ENCODE measurements around the gene DPP10.

DPP10 gene

GRCh38 chr2:114580691-114581090 lies 138.2 kb downstream of the DPP10 start:
- no CpG with 5 or more reads among the region's 6 CpGs for WGBS (ENCODE audit: insufficient coverage, insufficient read length)
- Histone ChIP-seq H3K27ac (ENCODE audit: low read length) (no peak overlapping the region), H3K36me3 (ENCODE audit: control insufficient read depth, insufficient read depth, low read length) (no peaks in the 10 kb centered on the region)

GRCh38 chr2:114598329-114598728 lies 155.9 kb downstream of the DPP10 start:
- no peaks in the 10 kb centered on the region for H3K27me3 ChIP-seq (ENCODE audit: control insufficient read depth, insufficient read depth, low read length)
- H3K4me1 ChIP-seq (ENCODE audit: control insufficient read depth, insufficient read depth, low read length) = no peaks in the 10 kb centered on the region; the same call in 1 of the 2 replicates
- no peaks in the 10 kb centered on the region for H3K9me3 ChIP-seq (ENCODE audit: control insufficient read depth, insufficient read depth, low read length)
- no CpG with 5 or more reads among the region's 1 CpG for WGBS (ENCODE audit: insufficient coverage, insufficient read length)
- DNase-seq (ENCODE audit: low read depth, low spot score) = no peak
- H3K27ac ChIP-seq (ENCODE audit: low read length) = no peak overlapping the region
- no peak overlapping the region for H3K4me3 ChIP-seq (ENCODE audit: low read length)
- H3K36me3 ChIP-seq (ENCODE audit: control insufficient read depth, insufficient read depth, low read length) = no peaks in the 10 kb centered on the region

More at GRCh38 chr2:114580691-114581090, 138.2 kb downstream of the DPP10 start:
- H3K4me3 ChIP-seq (ENCODE audit: low read length) = no peak overlapping the region
- H3K9me3 ChIP-seq (ENCODE audit: control insufficient read depth, insufficient read depth, low read length) = no peaks in the 10 kb centered on the region
- no peaks in the 10 kb centered on the region for H3K4me1 ChIP-seq (ENCODE audit: control insufficient read depth, insufficient read depth, low read length)
- DNase-seq (ENCODE audit: low read depth, low spot score) = no peak
- H3K27me3 ChIP-seq (ENCODE audit: control insufficient read depth, insufficient read depth, low read length) = no peaks in the 10 kb centered on the region

GRCh38 chr2:114609203-114609602 lies 166.8 kb downstream of the DPP10 start:
- no CpG with 5 or more reads among the region's 4 CpGs for WGBS (ENCODE audit: insufficient coverage, insufficient read length)

GRCh38 chr2:114609801-114610200 lies 167.4 kb downstream of the DPP10 start:
- Histone ChIP-seq H3K4me3 (ENCODE audit: low read length) (no peak overlapping the region), H3K27ac (ENCODE audit: low read length) (no peak overlapping the region), H3K36me3 (ENCODE audit: control insufficient read depth, insufficient read depth, low read length) (no peaks in the 10 kb centered on the region), H3K9me3 (ENCODE audit: control insufficient read depth, insufficient read depth, low read length) (no peaks in the 10 kb centered on the region), H3K27me3 (ENCODE audit: control insufficient read depth, insufficient read depth, low read length) (no peaks in the 10 kb centered on the region), H3K4me1 (ENCODE audit: control insufficient read depth, insufficient read depth, low read length) (peaks cover 4% of the 10 kb centered on the region; the same call in 1 of the 2 replicates)
- WGBS (ENCODE audit: insufficient coverage, insufficient read length) = no CpG with 5 or more reads among the region's 8 CpGs
- DNase-seq (ENCODE audit: low read depth, low spot score) = no peak

More at GRCh38 chr2:114609203-114609602, 166.8 kb downstream of the DPP10 start:
- H3K27me3 ChIP-seq (ENCODE audit: control insufficient read depth, insufficient read depth, low read length) = no peaks in the 10 kb centered on the region
- peaks cover 4% of the 10 kb centered on the region; the same call in 1 of the 2 replicates for H3K4me1 ChIP-seq (ENCODE audit: control insufficient read depth, insufficient read depth, low read length)
- DNase-seq (ENCODE audit: low read depth, low spot score) = no peak
- no peak overlapping the region for H3K4me3 ChIP-seq (ENCODE audit: low read length)
- no peaks in the 10 kb centered on the region for H3K36me3 ChIP-seq (ENCODE audit: control insufficient read depth, insufficient read depth, low read length)
- no peaks in the 10 kb centered on the region for H3K9me3 ChIP-seq (ENCODE audit: control insufficient read depth, insufficient read depth, low read length)
- H3K27ac ChIP-seq (ENCODE audit: low read length) = no peak overlapping the region

- no peak for DNase-seq (ENCODE audit: low read depth, low spot score)
- no peaks in the 10 kb centered on the region for H3K9me3 ChIP-seq (ENCODE audit: control insufficient read depth, insufficient read depth, low read length)
- H3K27ac ChIP-seq (ENCODE audit: low read length) = no peak overlapping the region
- H3K36me3 ChIP-seq (ENCODE audit: control insufficient read depth, insufficient read depth, low read length) = no peaks in the 10 kb centered on the region
- H3K27me3 ChIP-seq (ENCODE audit: control insufficient read depth, insufficient read depth, low read length) = no peaks in the 10 kb centered on the region
- no CpG with 5 or more reads among the region's 7 CpGs for WGBS (ENCODE audit: insufficient coverage, insufficient read length)
- peaks cover 4% of the 10 kb centered on the region; the same call in 1 of the 2 replicates for H3K4me1 ChIP-seq (ENCODE audit: control insufficient read depth, insufficient read depth, low read length)
- H3K4me3 ChIP-seq (ENCODE audit: low read length) = no peak overlapping the region
Measured at GRCh38 chr2:114610677-114611076, 168.2 kb downstream of the DPP10 start.

DNA sequence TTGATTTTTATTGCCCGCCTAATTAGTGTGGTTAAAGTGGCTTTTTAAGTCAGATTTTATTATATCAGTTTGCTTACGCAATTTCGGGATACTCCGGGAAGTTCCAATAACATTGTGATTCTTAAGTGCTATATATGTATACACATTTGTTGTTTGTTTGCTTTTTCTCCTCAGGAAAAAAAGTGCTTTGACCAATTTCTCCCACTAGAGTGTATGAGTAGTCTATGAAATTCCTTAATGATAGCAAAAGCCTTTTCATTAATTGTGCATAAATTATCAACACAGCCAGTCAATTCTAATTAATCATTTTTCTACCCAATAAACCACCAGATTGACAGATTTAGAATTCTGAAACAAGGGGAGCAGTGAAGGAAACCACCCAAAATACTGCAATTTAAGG lies 172.2 kb downstream of the DPP10 start:
- H3K36me3 ChIP-seq (ENCODE audit: control insufficient read depth, insufficient read depth, low read length) = no peaks in the 10 kb centered on the region
- H3K9me3 ChIP-seq (ENCODE audit: control insufficient read depth, insufficient read depth, low read length) = no peaks in the 10 kb centered on the region
- H3K4me3 ChIP-seq (ENCODE audit: low read length) = no peak overlapping the region
- no CpG with 5 or more reads among the region's 4 CpGs for WGBS (ENCODE audit: insufficient coverage, insufficient read length)
- DNase-seq (ENCODE audit: low read depth, low spot score) = no peak
- H3K4me1 ChIP-seq (ENCODE audit: control insufficient read depth, insufficient read depth, low read length) = peaks cover 4% of the 10 kb centered on the region; the same call in 1 of the 2 replicates
- H3K27me3 ChIP-seq (ENCODE audit: control insufficient read depth, insufficient read depth, low read length) = no peaks in the 10 kb centered on the region
- H3K27ac ChIP-seq (ENCODE audit: low read length) = no peak overlapping the region

- no peak overlapping the region for H3K27ac ChIP-seq (ENCODE audit: low read length)
- H3K9me3 ChIP-seq (ENCODE audit: control insufficient read depth, insufficient read depth, low read length) = no peaks in the 10 kb centered on the region
- H3K4me1 ChIP-seq (ENCODE audit: control insufficient read depth, insufficient read depth, low read length) = 0 out of 2 replicates have a peak, but pooled peaks cover 1% of the 10 kb centered on the region
- no peak overlapping the region for H3K4me3 ChIP-seq (ENCODE audit: low read length)
- no peaks in the 10 kb centered on the region for H3K36me3 ChIP-seq (ENCODE audit: control insufficient read depth, insufficient read depth, low read length)
- no CpG with 5 or more reads among the region's 7 CpGs for WGBS (ENCODE audit: insufficient coverage, insufficient read length)
- DNase-seq (ENCODE audit: low read depth, low spot score) = no peak
- H3K27me3 ChIP-seq (ENCODE audit: control insufficient read depth, insufficient read depth, low read length) = no peaks in the 10 kb centered on the region
Measured at GRCh38 chr2:114628481-114628880, 186.0 kb downstream of the DPP10 start.

- no peaks in the 10 kb centered on the region for H3K36me3 ChIP-seq (ENCODE audit: control insufficient read depth, insufficient read depth, low read length)
- H3K27ac ChIP-seq (ENCODE audit: low read length) = no peak overlapping the region
- WGBS (ENCODE audit: insufficient coverage, insufficient read length) = no CpG with 5 or more reads among the region's 6 CpGs
- no peak for DNase-seq (ENCODE audit: low read depth, low spot score)
- H3K27me3 ChIP-seq (ENCODE audit: control insufficient read depth, insufficient read depth, low read length) = no peaks in the 10 kb centered on the region
- no peak overlapping the region for H3K4me3 ChIP-seq (ENCODE audit: low read length)
- H3K9me3 ChIP-seq (ENCODE audit: control insufficient read depth, insufficient read depth, low read length) = no peaks in the 10 kb centered on the region
- H3K4me1 ChIP-seq (ENCODE audit: control insufficient read depth, insufficient read depth, low read length) = 0 out of 2 replicates have a peak, but pooled peaks cover 1% of the 10 kb centered on the region
Measured at GRCh38 chr2:114631146-114631545, 188.7 kb downstream of the DPP10 start.

- H3K4me1 ChIP-seq (ENCODE audit: control insufficient read depth, insufficient read depth, low read length) = no peaks in the 10 kb centered on the region
- no peak for DNase-seq (ENCODE audit: low read depth, low spot score)
- H3K36me3 ChIP-seq (ENCODE audit: control insufficient read depth, insufficient read depth, low read length) = no peaks in the 10 kb centered on the region
- no CpG with 5 or more reads among the region's 2 CpGs for WGBS (ENCODE audit: insufficient coverage, insufficient read length)
- no peak overlapping the region for H3K27ac ChIP-seq (ENCODE audit: low read length)
- no peak overlapping the region for H3K4me3 ChIP-seq (ENCODE audit: low read length)
- no peaks in the 10 kb centered on the region for H3K9me3 ChIP-seq (ENCODE audit: control insufficient read depth, insufficient read depth, low read length)
- no peaks in the 10 kb centered on the region for H3K27me3 ChIP-seq (ENCODE audit: control insufficient read depth, insufficient read depth, low read length)
Measured at GRCh38 chr2:114642166-114642770, 199.8 kb downstream of the DPP10 start.

DNA sequence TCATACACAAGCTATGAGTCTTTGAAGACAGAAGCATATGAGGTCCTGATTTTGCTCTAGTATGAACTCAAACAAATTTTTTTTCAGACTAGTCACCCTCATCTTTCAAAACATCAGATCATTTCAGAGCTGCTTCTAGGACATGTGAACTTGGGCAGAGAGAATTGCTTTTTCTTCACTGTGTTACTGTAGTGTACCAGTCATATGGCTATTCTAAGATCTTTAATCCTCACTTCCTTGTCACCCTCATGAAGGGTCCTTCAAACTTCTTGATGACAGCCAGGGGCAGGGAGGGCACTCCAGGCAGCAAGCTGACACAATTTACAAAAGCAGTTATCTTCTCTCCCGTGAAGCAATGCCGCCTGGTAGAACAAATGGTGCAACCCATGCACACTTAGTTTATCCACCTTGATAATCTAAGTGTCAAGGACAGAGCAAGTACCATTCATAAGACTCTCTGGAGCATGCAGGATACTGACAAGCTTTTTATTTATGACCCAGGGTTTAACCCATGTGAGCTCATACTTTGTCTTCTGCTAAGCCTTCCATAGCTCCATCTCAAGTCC lies 200.6 kb downstream of the DPP10 start:
- DNase-seq (ENCODE audit: low read depth, low spot score) = no peak
- H3K36me3 ChIP-seq (ENCODE audit: control insufficient read depth, insufficient read depth, low read length) = no peaks in the 10 kb centered on the region
- H3K9me3 ChIP-seq (ENCODE audit: control insufficient read depth, insufficient read depth, low read length) = no peaks in the 10 kb centered on the region
- no peaks in the 10 kb centered on the region for H3K4me1 ChIP-seq (ENCODE audit: control insufficient read depth, insufficient read depth, low read length)
- no peak overlapping the region for H3K27ac ChIP-seq (ENCODE audit: low read length)
- H3K27me3 ChIP-seq (ENCODE audit: control insufficient read depth, insufficient read depth, low read length) = no peaks in the 10 kb centered on the region
- WGBS (ENCODE audit: insufficient coverage, insufficient read length) = no CpG with 5 or more reads among the region's 2 CpGs
- no peak overlapping the region for H3K4me3 ChIP-seq (ENCODE audit: low read length)

- Histone ChIP-seq H3K27me3 (ENCODE audit: control insufficient read depth, insufficient read depth, low read length) (no peaks in the 10 kb centered on the region), H3K27ac (ENCODE audit: low read length) (no peak overlapping the region), H3K9me3 (ENCODE audit: control insufficient read depth, insufficient read depth, low read length) (no peaks in the 10 kb centered on the region), H3K36me3 (ENCODE audit: control insufficient read depth, insufficient read depth, low read length) (no peaks in the 10 kb centered on the region), H3K4me1 (ENCODE audit: control insufficient read depth, insufficient read depth, low read length) (peaks cover 1% of the 10 kb centered on the region; the same call in 1 of the 2 replicates), H3K4me3 (ENCODE audit: low read length) (no peak overlapping the region)
- no CpG with 5 or more reads among the region's 4 CpGs for WGBS (ENCODE audit: insufficient coverage, insufficient read length)
- no peak for DNase-seq (ENCODE audit: low read depth, low spot score)
Measured at GRCh38 chr2:114651933-114652332, 209.5 kb downstream of the DPP10 start.

All from iPS DF 6.9 (cell line).